Hypothalamus (tissue), 51 donors: Measurements from ENCODE around the gene ZIC5.
A peak's percentile ranks its signal among the peaks of the same experiment; 100 is the strongest.
"Not testable (repeated sequence)": the region's sequence is repeated elsewhere in the genome, so short reads cannot be mapped to it uniquely, and the experiment has no call there.

ENCODE experiments used
- DNase-seq, 51 donors: peaks; one replicate each; lab custom pipeline; 2025; lab: John Stamatoyannopoulos, UW

ZIC5 gene

DNA sequence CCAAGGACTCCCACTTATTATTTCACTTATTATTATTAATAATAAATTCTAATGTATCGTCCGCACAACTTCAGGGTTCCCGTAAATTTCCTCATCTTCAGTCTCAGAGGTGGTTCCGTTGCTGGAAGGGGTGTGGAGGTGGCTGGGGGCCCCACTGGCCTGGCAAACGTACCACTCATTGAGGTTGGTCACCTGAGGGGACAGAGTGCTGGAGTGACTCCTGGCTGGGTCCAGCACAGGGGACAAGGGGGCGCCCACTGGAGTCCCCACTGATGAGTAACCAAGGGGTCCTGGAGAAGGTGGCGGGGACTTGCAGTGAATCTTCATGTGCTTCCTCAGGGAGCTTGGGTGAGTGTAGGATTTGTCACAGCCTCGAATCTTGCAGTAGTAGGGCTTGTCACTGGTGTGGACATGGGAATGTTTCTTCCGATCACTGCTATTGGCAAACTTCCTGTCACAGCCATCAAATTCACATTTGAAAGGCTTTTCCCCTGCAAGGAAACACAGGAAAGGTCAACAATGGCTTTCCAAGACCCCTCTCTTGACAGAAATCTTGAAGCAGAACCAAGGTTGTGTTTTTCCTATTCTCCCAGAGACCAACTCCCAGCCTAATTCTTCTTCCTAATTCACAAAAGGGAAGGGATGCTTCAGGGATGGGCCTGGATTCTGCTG is 6.1 kb downstream of the ZIC5 start:
- DNase-seq = no peak

GRCh38 chr13:99963816-99964339 is 7.7 kb downstream of the ZIC5 start:
- no peak for DNase-seq

GRCh38 chr13:99962242-99962641 is 9.3 kb downstream of the ZIC5 start:
- DNase-seq = no peak

DNA sequence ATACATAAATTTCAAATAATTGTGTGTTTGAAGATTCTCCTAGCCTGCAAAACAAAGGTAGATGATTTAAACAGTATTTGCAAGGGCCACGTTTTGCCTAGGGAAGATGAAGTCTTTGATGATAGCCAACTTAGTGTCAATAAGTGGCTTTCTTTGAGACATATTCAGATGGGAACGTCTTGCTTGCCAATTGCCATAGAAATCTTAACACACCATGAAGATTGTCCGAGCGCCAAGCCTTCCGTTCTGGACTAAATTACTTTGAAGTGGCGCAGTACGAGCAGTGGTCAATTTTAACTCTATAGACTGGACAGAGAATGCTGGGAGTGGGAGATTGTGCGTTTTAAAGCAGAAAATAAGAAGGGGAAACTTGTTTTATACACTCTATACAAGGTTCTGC is 9.9 kb downstream of the ZIC5 start:
- DNase-seq = no peak

- no peak for DNase-seq
Observed at GRCh38 chr13:99960663-99961311, 10.8 kb downstream of the ZIC5 start.

DNA sequence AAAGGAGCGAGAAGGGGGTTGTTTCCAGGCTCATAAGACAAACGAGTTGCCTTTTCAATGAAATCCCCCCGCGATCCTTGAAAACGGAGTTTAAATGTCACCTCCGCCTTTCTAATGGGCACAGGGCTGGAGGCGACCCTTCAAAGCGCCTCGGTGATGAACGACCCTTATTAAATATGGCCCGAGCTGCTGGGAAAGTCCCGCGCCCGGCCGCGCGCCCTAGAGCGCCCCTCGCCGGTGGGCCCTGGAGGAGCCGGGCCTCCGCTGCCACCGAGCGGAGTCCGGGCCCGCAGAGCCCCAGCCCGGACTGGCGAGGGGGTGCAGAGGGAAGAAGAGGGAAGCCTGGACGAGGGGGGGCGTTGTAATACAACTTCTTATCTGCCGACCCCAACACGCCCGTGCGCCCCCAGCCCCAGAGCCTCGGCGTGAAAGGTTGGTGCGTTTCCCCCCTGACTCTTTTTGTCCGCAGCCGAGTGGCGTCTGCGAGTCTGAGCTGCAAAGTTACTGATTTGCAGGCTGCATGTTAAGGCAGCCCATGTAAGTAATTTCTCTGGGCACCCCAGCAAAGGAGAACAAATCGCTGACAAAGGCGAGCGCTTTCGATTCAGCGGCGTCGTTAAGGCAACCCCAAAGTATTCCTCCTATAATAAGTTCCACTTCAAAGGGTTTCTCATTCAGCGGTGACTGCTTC is 11.9 kb downstream of the ZIC5 start:
- DNase-seq = peak in 3 of 51 donors; percentile 32 to 37 (median 35)

GRCh38 chr13:99959127-99959539 is 12.4 kb downstream of the ZIC5 start:
- peak in 3 of 51 donors; percentile 15 to 32 (median 21) for DNase-seq

DNA sequence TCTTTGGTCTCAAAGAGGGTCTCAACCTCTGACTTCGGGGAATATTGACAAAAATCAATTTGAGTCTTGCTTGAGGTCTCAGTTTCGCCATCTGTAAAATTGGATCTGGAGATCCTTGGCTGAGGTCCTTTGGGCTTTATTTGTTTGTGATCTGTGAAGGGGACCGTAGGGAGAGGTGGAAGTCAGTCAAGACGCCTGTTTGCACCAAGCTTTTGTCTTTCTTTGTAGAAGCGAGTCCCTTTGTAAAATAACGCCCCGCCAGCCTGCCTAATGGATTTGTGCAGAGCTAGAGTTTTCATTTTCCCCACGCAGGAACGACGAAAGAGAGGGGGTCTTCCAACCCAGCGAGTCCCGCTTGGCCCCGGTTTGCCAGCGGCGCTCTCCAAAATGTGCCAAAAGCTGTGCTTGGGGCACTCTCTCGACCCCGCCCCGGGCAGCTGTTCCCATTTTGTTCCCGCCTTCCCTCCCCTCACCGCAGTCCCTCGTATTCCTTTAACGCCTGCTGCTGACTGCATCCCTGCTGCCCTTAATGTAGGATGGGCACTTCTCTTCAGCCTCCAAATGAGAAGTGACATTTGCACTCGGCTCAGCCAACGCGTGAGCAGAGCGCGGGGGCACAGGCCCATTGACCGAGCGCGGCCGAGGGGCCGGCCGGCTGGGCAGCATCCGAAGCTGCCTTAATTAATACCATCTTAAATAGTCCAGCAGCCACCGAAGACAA is 13.0 kb downstream of the ZIC5 start:
- DNase-seq = no peak

DNA sequence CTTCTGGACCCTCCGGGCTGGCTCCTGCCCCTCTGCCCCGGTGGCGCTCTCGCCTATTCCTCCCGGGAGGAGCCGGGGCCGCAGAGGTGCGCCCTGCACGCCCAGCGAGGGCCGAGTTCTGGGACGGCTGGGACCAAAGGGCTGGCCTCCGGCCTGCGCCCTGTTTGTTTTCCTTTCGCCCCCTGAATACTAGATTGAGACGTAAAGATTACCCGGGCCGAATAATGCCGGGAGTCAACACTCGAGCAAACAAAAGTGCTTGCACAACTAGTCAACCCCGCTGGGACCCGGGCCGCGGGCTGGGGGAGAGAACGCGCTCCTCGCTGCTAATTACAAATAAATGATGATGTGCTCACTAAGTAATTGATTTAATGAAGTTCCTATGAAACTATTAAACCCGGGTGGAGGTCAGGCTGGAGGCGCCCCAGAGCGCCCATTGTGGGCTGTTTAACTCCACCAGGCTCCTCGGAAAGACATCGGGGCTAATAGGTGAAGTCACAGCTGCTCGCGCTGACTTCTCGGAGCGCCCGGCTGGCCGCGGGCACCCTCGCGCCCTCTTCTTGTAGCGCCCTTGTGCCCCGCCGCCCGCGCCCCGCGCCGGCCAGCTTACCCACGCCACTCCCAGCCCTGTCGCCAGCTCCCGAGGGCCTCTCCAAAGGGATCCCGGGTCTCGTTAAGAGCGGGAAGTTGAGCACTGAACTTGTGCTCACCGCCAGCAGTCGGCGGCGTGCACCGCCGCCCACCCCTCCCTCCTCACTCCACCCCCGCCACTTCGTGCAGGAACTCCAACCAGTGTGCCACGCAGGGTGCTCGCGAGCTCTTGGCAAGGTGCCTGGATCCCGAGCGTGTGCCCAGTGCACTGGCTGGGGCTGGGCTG is 14.9 kb downstream of the ZIC5 start:
- peak in 1 of 51 donors; percentile 21 for DNase-seq

DNA sequence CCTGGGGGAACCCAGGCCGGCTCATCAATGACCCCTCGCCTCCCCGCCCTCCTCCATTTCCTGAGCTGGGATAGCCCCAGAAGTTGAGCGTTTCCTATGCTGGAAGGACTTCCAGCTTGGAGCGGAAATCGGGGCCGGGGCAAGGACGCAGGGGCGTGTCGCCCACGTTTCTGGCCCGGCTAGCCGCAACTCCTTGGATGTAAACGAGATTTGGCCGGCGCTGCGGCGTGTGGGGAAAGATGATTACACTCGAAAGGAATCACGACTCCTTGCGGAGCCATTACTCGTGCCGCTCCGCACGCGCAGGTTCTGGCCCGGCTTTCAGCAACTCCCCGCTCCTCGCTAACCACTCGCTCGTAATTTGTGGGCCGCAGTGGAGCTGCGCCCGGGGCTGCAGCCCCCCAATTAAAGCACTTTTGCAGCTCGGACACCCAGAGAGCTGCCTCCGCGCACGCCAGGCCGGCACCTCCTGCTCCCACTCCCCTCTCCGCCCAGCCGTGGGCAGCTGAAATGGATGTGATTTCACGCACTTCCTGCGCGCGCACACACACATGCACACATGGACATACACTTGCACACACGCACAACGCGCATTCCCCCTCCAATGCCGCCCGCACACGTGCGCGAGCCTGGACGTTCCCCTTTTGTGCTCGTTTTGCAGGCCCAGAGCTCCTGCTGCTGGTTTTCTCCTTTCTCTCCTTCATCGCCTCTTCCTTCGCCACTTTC is 15.7 kb downstream of the ZIC5 start:
- no peak for DNase-seq

GRCh38 chr13:99955107-99955746 is 16.3 kb downstream of the ZIC5 start:
- DNase-seq = no peak

GRCh38 chr13:99953138-99953755 is 18.3 kb downstream of the ZIC5 start:
- no peak for DNase-seq

- not testable (repeated sequence) for DNase-seq
Observed at GRCh38 chr13:99951666-99952065, 19.9 kb downstream of the ZIC5 start.

DNA sequence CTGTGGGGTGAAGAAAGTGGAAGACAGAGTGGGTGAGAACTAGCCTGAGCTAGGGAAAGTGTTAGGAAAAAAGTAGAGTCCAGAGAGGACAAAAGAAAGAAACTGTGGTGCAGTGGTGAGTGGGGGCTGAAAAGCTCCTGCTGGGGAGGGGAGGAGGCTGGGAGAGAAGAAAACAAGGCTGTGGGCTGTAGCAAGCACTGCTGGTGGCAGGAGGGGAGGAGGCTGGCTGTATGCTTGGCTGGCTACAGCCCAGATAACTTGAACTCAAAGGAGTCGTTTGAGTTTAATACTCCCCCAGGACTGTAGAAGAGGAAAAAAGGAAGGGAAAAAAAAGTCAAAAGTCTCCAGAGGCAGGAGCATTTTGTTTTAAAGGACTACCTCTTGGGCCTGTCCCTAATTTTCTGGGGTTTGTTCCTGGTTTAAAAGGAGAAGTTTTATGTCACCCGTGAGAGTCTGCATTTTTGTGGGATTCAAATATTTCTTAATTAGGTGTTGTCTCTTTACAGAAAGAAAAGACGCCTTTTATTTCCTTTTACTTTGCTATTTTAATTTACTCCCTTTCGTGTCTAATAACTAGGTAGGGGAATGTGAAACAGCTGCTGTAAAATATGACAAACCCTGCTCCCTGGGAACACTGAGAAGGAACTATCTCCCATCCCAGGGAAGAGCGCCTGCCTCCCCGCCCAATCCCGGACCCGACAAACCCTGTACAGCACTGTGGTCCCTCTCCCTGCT is 21.7 kb downstream of the ZIC5 start:
- DNase-seq = peak in 3 of 51 donors; percentile 12 to 20 (median 18)

- no peak for DNase-seq
Observed at GRCh38 chr13:99948907-99949678, 22.5 kb downstream of the ZIC5 start.

- DNase-seq = no peak
Observed at GRCh38 chr13:99948411-99948810, 23.2 kb downstream of the ZIC5 start.

DNA sequence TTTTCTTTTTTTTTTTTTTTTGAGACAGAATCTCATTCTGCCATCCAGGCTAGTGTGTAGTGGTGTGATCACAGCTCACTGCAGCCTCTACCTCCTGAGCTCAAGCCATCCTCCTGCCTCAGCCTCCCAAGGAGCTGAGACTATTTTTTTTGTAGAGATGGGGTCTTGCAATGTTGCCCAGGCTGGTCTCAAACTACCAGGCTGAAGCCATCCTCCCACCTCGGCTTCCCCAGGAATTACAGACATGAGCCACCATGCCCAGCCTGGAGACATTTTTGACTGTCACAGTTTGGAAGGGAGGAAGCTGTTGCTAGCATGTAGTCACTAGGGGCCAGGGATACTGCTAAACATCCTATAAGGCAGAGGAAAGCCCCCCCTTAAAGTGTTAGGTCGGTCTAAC is 23.9 kb downstream of the ZIC5 start:
- no peak for DNase-seq
